ENCODE measurements around the gene SEC62.

The SEC62 gene, protein sequence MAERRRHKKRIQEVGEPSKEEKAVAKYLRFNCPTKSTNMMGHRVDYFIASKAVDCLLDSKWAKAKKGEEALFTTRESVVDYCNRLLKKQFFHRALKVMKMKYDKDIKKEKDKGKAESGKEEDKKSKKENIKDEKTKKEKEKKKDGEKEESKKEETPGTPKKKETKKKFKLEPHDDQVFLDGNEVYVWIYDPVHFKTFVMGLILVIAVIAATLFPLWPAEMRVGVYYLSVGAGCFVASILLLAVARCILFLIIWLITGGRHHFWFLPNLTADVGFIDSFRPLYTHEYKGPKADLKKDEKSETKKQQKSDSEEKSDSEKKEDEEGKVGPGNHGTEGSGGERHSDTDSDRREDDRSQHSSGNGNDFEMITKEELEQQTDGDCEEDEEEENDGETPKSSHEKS

DNA sequence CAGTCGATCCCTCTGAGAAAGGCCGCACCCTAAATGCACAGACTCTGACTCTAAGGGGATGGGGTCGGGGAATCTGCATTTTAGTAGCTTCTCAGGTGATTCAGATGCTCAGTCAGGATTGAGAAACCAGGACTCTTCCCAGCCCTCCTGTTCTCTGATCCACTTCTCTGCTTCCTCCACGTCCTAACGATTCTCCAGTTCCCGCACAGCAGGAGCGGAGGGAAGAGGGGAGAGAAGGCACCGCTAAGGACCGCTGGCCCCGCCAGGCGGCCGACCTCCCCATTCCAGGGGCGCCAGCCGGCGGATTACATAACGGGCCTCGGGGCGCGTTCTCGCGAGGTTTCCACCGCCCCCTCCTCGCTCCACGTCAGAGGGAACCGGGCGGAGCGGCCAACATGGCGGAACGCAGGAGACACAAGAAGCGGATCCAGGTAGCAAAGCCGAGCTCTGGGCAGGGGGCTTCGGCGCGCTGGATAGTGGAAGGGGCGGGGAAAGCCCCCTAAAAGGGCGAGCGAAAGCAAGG, at the start of gene SEC62:
TSS of gene SEC62 (plus strand) at position 380 of the 523 bp plus-strand sequence. CDS start at position 396, 16 bp downstream.
- peak; percentile 96 to 97 for DNase-seq

DNA sequence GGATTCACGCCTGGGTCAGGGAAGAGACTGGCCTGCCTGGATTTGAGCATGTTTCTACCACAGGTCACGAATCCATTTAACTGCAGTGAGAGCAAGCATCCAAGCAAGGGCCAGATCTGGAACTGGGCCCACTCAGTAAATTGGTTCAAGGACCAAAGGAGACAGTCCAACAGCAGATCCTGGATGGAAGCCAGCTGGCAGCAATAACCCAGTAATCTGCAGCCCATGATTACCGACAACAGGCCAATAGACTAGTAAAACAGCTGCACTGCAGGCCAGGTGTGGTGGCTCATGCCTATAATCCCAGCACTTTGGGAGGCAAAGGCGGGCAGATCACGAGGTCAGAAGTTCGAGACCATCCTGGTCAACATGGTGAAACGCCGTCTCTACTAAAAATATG, 43.4 kb upstream of the SEC62 start:
- no peak for DNase-seq

DNA sequence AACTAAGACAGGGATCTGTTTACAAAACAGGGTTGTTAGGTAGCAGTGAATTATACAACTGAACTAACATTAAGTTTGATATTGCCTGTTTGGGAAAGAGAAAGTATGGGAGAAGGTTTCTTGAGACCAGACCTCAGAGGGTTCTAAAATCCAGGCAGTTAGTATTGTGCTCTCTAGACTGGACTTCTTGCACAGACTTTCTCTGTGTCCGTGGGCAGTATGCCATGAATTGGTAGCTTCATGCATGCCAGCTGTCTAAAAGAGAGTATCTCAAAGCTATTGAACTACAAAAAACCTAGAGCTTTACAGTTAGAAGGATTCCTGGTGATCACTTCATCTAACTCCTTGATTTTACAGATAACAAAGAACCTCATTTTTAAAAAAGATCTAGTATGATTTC, 42.8 kb upstream of the SEC62 start:
- DNase-seq, result no peak

DNA sequence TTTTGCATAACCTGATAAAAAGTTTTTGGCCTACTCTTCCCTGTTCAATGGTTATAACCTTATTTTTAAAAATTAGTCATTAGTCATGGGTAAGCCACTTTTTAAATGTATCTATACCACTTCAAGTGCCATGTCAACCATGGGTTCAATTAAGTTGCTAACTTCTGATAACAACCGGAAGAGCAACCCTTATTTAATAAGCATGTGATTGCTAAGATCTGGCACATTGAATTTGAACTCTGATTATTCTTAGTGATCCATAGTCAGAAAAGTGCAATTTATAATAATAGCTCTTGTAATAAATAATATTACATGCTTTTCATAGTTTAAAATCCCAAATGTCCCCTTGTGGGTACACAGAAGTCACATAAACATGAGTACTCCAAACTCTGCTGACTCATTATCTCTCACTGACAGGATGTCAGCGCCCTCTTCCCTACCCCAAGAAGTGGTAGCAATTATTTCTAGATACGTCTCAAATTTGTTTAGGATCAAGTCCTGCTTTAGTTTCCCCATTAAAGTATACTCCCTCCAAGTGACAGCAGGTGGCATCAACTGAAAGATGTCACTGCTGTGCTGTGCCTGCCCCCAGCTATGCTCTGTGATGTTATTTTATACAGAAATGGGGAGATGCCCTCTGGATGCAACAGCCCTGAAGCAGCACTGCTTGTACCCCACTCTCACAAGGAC, 36.6 kb upstream of the SEC62 start:
- no peak for DNase-seq

DNA sequence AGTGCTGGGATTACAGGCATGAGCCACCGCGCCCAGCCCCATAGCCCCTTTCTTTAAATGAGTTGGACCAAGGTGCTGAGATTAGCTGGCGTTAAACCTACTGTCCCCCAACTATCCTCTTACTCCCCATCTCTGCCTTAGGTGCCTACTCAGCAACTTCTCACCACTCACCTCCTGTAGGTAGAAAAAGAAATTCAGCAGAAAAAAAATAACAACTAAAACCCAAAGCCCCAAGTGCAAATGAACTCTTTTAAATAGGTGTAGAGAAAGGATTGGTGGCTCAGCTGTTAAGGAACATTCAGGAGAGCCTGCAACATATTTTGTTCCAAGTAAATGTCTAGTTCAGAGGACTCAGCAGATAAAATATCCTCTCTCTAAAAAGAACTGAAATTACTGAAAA, 35.8 kb upstream of the SEC62 start:
- no peak for DNase-seq

DNA sequence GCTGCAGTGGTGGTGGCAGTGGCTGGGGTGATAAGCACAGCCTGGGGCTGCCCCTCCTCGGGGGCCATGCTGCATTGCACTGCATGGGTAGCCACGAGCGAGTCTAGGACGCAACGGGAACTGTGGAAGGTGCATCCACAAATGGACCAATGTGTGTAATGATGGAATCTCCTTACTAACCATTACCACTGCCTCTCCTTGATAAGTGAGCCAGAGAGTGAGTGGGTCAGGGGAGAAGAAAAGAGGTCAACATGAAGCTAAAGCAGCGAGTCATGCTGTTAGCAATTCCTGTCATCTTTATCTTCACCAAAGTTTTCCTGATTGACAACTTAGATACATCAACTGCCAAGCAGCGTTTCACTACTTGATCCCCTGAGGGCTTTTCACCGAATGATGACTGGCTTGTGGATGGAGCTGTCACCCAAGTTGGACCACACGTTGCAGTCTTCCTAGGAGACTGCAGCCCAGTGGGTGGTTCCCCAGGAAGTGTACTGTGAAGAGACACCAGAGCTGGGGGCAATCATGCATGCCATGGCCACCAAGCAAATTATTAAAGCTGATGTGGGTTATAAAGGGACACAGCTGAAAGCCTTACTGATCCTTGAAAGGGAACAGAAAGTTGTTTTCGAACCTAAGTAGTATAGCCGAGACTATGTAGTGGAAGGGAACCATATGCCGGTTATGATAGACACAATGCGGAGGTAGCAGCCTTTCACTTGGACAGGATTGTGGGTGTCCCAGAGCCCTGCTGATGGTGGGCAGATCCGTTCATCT, 34.7 kb upstream of the SEC62 start:
- no peak for DNase-seq

DNA sequence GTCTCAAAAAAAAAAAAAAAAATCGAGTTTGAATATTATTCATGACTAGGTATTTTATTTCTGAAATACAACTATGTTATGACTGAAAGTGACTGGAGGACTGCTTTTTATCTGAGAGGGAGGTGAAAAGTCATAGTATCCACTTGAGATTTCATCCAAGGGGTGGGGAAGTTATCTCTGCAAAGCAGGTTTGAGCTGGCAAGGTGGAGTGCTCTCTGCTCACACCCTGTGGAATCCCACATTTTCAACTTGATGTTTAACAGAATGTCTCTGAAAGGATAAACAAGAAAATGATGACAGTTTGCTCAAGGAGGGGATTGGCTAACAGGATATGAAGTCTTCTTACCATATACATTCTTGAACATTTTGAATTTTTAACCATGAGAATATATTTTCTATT, 27.3 kb upstream of the SEC62 start:
- no peak for DNase-seq

DNA sequence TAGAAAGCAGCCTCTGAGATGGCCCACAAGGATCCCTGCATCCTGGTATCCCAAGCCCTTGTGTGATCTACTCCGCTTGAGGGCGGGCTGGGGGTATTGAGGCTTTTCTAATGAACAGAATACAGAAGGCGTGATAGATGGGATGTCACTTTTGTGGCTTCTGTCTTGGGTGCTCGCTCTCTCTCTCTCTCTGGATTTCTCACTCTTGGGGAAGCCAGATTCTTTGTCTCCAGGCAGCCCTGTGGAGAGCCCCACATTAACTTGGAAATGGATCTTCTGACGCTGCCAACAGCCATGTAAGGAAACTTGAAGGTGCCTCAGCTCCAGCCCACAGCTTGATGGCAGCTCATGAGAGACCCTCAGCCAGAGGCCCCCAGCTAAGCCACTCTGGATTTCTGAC, 26.9 kb upstream of the SEC62 start:
- no peak for DNase-seq

DNA sequence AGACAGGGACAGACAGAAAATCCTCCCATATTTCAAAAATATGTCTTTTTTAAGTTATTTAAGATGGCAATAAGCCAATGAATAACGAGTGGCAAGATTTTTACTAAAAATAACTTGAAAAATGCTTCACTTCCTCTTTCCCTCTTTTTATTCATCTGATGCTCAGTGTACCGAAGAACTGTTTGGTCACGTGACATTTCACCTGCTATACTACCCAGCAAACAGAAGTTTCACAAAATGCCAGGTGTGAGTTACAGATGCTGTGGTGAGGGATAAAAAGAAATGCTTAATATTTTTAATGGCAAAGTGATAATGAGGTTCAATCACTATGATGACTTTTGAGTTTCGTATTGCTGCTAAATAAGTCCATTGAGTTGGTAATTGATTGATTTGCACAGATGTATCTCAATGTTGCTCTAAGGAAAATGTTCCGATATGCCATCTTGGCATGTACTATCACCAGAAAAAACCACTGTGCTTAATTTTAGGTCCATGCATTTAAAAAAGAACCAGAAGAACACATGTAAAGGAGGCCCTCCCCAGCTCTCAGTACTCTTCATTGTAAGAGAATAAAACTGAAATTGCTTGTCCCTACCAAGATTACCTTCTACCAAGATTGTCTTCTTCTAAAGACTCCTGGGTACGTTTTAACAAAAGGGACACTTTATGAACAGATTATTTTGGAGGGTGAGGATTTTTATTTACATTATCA, 26.0 kb upstream of the SEC62 start:
- DNase-seq, result no peak

DNA sequence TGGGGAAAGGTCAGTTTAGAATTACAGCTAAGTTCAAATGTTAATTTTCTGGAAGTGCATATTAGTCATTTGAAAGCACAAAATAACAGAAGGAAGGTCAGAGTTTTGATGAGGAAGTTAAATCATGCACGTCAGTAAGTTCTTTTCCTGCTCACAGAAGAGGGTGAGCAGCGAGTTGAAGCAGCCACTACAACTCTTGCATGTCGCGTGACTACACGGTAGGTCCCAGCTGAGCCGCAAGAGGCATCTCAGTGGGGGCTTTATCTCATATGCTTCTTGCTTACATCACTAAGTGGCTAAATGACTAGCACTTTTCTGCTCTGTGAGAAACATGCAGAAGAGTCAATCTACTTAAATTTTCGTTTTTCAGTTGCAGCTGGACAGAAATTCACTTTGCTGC, 21.3 kb upstream of the SEC62 start:
- peak; percentile 46 to 63 for DNase-seq

DNA sequence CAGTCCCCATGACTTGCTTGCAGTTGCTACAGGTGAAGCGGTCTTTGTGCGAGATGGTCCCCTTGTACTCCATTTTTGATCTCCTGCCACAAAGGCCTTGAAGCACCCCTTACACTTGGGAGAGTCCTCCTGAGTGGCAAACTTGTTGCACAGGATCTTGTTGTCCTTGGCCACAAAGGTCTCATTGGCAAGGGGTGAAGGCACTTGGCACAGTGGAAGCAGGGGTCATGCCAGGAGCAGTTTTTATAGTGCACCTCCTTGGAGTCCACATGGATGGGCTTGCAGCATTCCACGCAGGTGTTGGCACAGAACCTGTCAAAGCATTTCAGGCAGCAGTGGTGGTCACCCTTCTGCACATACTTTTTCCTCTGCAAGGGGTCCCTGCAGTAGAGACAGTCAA, 20.3 kb upstream of the SEC62 start:
- no peak for DNase-seq

DNA sequence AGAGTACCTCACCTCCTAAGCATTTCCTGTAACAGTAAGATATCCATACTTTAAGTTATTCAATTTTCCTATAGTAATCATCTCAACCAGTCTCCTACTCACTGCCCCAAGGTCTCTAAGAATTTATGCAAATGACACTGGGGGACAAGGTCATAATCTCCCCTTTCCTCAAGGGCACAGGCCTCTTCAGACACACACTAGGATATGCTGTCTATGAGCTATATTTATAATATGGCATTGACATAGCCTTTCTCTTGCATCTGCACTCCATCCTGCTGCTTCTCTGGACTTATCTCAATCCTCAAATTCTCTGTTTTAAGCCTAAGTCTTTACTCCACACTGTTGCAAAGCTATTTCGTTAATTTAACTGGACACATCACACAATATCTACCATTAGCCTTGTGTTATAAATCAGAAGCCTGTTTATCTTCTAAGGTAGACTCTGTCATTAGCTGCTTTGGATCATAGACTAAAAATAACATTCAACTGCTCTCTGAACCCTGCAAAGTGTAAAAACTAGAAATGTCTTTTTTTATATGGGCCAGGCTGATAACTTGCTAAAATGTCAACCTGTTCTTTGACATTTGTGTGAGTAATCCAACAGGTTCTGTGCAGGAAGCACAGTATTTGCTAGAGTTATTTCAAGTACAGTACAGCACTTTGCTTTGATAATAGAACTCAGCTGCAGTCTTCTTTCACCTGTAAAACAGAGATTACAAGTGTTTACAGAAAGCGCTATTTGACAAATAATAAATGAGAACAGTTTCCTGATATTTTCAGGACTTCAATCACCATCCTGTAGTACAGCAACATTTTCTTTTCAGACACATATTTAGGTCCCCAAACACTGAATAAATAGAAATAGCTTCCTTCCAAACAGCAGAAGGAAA, 17.8 kb upstream of the SEC62 start:
- DNase-seq, result no peak

DNA sequence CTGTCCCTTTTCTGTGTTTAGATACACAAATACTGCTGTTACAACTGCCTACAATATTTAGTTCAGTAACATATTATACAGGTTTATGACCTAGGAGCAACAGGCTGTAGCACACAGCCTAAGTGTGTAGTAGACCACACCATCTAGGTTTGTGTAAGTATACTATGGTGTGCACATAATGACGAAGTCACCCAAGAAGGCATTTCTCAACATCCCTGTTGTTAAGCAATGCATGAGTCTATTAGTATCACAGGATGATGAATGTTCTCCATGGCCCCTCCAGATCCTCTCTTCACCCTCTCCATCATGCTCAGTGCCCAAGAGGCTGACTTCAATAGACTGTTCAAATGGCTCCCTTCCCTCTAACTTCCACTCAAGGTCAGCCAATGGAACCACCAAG, 14.6 kb upstream of the SEC62 start:
- DNase-seq, result no peak

DNA sequence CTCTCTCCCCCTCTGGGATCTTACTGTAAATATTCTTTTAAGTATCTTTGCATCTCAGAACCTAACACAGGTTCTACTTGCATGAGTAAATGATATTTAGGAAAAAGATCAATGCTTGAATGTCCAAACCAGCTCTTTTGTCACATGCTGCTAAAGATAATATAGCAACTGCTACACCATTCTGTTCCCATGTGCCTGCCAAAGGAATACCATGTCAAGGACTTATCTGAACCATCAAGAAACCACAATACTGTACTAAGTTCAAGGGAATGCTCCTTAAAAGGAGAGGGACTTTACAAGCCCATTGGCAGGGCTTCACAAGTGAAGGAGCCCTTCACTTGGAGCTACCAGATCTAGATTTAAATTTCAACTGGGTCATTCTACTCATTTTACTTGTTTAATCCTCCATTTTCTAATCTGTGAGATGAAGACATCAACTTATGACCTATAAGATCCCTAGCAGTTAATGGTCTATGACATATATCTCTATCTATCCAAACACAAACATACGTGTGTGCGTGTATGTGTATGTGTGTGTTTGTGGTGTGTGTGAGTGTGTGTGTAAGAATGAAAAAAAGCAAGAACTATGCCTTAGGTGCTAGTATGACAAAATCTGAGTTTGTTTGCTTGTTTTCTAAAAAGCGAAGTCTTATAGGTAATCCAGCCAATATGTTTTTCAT, 13.0 kb upstream of the SEC62 start:
- no peak for DNase-seq

DNA sequence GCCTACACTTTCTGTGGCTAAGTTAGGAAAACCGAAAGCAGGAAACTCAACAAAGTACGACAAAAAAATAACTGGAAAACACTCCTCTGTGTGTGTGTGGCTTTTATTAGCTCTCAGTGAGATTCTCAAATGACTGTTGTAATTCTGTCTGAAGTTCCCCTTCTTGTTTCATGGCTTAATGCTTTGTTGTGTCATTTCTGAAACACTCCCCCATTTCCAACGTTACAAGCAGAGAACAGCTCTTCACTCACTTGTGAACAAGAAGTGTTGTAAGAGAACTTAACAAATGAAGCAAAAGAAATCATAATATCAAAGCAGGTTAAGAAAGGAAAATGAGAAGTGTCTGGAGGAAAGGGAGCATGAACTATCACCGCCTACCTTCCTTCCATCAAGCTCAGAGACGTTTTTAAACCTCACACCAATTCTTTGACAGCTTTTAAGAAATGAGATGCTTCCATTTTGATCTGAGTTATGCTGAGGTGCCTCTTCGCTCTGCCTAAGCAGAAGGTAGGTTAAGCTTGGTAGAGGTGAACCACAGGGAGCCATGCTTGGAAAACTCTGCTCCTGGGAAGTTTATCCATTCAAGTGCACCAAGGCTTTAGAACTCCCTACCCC, 12.4 kb upstream of the SEC62 start:
- DNase-seq, result no peak

DNA sequence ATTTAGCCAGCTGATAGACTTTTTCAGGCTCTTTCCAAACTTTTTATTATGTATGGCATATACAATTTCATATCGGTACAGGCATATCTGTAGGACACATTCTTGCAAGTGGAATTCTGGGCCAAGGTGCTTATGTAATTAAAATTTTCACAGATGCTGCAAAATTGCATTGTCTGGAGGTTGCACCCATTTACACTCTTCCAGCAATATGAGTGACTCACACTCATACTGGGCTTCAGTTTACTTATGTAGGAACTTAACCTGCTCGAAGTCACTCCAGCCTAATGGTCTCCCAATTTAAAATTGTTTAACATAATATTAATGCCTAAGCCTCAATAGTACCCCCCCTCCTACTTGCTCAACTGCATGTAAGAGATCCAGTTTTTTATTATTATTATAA, 11.2 kb upstream of the SEC62 start:
- DNase-seq, result no peak

DNA sequence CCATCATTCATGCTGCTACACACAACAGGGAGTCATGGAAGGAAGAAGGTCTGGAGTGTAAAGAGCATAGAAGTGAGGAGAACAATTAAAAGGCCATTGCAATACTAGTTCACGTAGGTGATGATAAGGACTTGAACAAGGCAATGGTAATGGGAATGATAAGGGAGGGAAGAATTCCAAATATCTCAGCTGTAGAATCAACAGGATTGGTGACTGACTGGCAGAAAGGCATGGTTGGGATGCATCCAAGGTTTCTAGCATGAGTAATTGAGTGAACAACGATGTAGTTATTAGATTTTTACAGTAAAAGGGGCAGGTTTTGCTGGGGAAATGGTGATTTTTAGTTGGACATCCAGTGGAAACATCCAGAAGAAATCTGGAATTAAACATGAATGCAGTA, 2.4 kb upstream of the SEC62 start:
- no peak for DNase-seq

DNA sequence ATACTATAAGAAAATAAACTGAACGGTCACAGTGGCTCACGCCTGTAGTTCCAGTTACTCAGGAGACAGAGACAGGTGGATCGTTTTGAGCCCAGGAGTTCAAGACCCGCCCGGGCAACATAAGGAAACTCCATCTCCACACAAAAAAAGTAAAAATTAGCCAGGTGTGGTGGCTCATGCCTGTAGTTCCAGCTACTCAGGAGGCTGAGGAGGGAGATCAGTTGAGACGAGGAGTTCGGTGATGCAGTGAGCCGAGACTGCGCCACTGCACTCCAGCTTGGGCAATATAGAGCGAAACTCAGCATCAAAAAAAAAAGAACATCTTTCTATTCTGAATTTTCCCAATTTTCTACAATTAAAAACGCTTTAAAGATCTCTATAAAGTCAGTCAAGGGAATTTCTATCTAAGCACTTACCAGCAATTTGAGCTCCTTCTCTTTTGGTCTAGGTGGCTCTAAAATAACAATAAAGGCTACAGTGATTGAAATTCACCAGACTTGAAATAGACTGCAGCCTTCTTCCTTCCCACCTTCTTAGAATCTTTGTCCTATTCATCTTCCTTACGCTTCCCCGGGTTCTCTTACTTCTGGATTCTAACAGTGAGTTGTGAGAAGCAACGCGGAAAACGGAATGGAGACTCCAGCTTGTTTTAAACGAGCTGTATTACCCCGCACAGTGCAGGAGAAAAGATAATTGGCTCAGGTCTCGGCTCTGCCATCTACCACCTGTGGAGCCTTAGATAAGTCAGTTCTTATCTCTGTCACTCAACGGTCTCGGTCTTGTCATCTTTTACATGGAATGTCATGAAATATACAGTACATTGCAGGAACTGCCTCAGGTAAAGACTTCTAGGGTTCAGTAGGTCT, 812 bp upstream of the SEC62 start:
- DNase-seq, result no peak

All from activated T-cell treated with anti-CD3 and anti-CD28 coated beads, Interleukin-2, amount 50 U/mL, for 48 hours (primary cell).